GM18498 (cell line): Measurements from ENCODE around the gene PEX26.
"Not testable (repeated sequence)": the region's sequence is repeated elsewhere in the genome, so short reads cannot be mapped to it uniquely, and the experiment has no call there.

Experiments used
- ATAC-seq: cut with Tn5 transposase; IDR thresholded peaks from one replicate; pipeline ENCODE4 v1.9.1; 2021; ENCODE audit warnings: mild to moderate bottlenecking, moderate library complexity; ENCODE audit not compliant: unreplicated experiment

PEX26 gene

GRCh38 chr22:18077639-18078328 lies at the start of gene PEX26:
Gene PEX26 (plus strand): TSS chr22:18077990. CDS start chr22:18078377, 387 bp downstream.
- ATAC-seq = peak; percentile 97

- peak; percentile 50 for ATAC-seq
These were observed 48.8 kb upstream of the PEX26 start for GRCh38 chr22:18028817-18029527.

GRCh38 chr22:18029686-18030267 lies 48.0 kb upstream of the PEX26 start:
- ATAC-seq = no peak

- ATAC-seq = no peak
These were observed 45.9 kb upstream of the PEX26 start for GRCh38 chr22:18031695-18032454.

GRCh38 chr22:18032455-18033101 lies 45.2 kb upstream of the PEX26 start:
- no peak for ATAC-seq

GRCh38 chr22:18033204-18033998 lies 44.4 kb upstream of the PEX26 start:
- ATAC-seq = no peak

DNA sequence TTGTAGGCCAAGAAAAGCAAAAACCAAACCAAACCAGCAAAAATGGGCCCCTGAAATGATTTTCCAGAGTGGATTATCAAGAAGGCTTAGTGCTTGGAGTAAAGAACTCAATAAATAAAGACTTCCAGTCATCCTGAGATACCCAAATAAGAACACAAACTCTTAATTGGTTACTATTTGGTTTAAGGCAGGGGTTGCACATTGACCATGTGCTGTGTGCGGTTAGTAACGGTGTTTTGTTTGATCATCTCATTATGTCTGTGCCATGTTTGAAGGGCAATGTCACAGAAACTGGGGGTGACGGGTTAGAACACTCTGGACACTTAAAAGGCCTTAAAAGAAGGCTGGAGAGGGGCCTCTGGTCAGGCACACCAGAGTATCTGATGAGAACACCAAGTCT lies 43.7 kb upstream of the PEX26 start:
- ATAC-seq = no peak

DNA sequence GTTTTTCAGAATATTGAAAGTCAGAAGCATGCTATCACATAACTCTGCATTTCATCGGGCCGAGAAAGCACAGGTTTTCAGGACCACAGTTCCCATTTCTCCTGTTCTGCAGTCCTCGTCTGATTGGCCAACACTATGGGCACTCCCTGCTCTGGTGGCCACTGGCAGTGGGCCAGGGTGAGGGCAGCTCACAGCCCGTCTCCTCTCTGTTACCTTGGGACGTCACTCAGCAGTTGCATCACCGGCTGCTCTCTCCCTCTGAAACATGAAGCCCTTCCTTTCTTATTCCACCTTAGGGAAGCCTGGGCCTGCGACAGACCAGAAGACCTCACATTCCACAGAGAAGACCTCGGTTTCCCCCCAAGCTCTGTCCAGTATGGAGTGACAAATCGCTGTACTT lies 42.0 kb upstream of the PEX26 start:
- no peak for ATAC-seq

DNA sequence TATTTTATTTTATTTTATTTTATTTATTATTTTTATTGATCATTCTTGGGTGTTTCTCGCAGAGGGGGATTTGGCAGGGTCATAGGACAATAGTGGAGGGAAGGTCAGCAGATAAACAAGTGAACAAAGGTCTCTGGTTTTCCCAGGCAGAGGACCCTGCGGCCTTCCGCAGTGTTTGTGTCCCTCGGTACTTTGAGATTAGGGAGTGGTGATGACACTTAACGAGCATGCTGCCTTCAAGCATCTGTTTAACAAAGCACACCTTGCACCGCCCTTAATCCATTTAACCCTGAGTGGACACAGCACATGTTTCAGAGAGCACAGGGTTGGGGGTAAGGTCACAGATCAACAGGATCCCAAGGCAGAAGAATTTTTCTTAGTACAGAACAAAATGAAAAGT lies 36.9 kb upstream of the PEX26 start:
- not testable (repeated sequence) for ATAC-seq

GRCh38 chr22:18042685-18043084 lies 35.1 kb upstream of the PEX26 start:
- no peak for ATAC-seq

DNA sequence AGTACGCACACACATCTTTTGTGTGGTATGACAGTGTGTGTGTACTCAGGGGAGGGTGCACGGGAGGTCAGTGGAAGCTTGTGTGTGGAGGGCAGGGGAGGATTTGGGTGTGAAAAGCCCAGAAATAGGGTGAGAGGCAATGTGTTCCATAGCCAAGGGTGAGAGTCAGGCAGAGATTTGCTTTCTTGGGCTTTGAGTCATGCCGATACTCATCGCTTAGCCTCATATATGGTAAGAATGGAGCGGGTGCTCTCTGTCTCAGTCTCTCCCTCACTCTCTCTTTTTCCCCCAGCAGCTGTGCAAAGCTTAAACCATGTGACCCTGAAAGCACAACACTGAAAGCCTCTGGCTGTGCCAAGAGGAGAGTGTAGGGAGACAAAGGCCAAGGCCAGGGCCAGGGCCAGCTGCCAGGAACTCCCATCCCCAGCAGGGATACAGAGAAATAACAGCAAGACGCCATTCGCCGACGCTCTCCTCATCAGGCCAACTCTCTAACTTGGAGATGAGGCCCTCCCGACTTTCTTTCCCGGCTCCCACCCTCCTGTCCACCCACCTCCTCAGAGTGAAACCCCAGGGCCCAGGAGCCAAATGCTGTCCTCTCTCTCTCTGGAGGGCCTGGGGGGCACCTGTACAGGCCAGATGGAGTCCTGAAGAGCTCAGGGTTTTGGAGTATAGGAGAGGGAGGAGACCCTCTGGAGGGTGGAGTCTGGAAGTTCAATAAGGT lies 33.1 kb upstream of the PEX26 start:
- ATAC-seq = no peak

DNA sequence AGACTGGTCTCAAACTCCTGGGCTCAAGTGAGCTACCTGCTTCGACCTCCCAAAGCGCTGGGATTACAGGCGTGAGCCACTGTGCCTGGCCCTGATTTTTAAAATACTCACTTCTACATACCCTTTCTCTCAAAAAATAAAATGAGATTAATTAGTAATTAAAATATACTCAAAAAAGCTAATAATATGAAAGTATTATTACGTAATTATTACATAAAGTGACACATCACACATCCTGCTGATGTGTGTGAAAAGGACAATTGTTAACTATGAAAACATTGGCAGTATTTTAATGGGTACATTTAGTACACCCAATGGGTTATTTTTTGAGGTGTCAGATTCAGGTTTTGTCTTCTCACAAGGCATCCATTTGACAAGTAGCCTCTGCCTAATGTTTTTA lies 32.0 kb upstream of the PEX26 start:
- ATAC-seq = no peak

GRCh38 chr22:18048041-18048440 lies 29.7 kb upstream of the PEX26 start:
- no peak for ATAC-seq

DNA sequence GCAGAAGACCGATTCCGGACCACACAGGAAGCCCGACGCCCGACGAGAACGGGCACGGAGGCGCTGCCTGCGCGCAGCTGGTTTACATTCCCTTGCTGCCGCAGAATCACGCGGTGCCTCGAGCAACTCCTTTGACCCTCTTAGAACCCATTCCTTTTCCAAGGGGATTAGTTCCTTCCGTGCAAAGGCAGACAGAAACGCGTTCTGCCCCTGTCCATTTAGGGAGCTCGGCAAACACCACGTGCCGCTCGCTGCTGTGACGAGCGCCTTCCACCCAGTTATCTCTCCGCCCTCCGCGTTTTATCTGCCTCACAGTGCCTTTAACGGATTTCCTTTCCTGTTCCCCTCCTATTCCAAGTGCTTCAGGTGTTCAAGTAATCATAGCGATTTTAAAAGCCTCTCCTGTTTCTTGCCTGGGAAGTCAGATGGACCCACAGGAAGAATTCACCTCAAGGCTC lies 29.3 kb upstream of the PEX26 start:
- ATAC-seq = no peak

- no peak for ATAC-seq
These were observed 27.7 kb upstream of the PEX26 start for GRCh38 chr22:18050065-18050464.

- ATAC-seq = not testable (repeated sequence)
These were observed 26.7 kb upstream of the PEX26 start for GRCh38 chr22:18051113-18051512.

DNA sequence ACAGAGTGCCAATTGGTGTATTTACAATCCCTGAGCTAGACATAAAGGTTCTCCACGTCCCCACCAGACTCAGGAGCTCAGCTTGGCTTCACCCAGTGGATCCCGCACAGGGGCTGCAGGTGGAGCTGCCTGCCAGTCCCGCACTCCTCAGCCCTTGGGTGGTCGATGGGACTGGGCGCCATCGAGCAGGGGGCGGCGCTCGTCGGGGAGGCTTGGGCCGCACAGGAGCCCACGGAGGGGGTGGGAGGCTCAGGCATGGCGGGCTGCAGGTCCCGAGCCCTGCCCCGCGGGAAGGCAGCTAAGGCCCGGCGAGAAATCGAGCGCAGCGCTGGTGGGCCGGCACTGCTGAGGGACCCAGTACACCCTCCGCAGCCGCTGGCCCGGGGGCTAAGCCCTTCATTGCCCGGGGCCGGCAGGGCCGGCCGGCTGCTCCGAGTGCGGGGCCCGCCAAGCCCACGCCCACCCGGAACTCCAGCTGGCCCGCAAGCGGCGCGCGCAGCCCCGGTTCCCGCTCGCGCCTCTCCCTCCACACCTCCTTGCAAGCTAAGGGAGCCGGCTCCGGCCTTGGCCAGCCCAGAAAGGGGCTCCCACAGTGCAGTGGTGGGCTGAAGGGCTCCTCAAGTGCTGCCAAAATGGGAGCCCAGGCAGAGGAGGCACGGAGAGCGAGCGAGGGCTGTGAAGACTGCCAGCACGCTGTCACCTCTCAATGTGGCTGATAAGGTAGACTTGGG lies 24.4 kb upstream of the PEX26 start:
- not testable (repeated sequence) for ATAC-seq

DNA sequence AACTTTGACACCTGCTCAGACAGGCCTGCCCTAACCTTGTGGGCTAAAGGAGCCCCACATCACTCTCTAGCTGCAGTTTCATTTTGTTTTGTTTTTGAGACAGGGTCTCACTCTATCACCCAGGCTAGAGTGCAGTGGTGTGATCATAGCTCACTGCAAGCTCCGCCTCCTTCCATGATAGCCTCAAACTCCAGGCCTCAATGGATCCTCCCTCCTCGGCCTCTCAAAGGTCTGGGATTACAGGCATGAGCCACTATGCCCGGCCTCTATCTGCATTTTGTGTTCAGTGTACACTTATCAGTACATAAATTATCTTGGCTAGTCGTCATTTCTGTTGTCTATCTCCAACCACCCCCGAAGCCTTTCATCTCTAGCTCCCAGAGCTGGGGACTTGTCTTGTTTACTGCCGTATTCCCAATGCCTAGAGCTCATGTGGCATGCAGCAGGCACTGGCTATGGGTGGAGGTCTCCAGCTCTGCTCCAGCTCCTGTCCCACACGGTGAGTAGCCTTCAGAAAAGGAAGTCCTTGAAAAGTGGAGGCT lies 22.1 kb upstream of the PEX26 start:
- no peak for ATAC-seq
